HG02938 (cell line): ENCODE measurements around the gene CD38.

Source experiments
- ATAC-seq: cut with Tn5 transposase; IDR thresholded peaks from one replicate; pipeline ENCODE4 v1.9.1; 2021; ENCODE audit warnings: mild to moderate bottlenecking, moderate library complexity; ENCODE audit not compliant: unreplicated experiment

Gene CD38

DNA sequence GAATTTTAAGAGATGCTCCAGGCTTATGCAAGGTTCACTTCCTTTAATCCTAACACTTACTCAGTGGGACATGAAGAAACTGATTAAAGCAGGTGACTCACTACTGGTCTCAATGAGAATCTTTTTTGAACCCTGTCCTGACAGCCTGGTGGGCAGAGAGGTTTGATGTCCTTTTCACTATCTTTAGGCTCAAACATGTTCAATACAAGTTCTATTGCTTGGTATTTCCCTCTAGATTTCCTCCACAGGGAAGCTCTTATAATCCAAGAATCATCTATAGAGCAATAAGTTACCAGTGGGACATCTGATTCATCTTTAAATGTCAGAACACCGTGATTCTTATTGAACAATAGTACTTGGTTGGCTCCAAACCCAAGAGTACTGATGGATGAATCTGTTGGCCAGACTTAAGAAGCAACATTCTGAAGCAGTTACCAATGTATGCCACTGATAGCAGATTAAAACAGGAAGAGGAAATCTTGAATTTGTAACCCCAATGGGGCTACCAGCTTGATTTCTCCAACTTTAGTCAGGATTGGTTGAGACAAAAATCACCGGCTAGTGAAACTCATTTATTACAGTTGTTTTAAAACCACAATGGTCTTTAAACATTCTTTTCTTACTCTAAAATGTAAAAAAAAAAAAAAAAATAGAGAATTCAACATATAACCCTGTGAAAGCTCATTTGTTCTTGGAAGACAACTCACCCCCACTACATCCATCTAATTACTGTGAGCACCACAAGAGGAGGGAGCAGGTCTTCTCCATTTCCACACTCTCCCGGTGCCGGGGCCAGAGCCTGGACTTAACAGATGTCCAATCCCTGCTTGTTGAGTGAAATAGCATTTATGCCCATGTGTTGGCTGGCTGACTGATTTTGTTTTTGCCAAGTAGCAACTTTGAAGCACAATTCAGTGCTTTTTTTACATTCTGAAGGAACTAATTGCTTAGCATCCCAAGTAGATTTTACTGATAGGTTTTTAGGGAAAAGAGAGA lies 117.1 kb downstream of the CD38 start:
- ATAC-seq: no peak

DNA sequence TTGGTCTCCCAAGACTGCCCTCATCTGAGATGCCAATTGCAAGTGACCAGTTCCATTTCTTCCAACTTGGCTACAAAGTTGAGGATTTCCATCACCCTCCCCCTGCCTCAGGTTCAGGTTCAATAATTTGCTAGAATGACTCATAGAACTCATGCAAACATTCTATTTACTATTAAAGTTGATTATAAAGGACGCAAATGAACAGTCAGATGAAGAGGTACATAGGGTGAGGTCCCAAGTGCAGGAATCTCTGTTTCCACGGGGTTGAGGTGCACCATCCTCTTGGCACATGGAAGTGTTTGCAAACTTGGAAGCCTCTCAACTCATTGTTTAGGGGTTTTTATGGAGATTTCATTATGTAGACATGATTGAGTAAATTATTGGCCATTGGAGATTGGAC lies 119.4 kb downstream of the CD38 start:
- ATAC-seq: no peak

DNA sequence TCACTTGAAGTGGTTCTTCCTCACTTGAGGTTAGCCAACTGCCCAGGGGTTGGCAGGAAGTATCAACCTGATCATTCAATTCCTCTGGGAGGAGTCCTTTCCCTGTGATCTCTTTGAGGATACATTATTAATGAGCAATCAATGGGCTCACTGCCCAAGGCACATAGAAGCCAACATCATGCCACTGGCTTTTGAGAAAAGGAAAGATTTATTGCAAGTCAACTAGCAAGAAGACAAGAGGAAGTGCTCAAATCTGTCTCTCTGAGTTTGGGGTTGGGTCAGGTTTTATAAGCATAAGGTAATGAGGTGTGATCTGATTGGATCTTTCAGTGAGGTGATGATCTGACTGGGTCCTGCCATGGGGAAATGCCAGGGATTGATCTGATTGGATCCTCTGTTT lies 120.8 kb downstream of the CD38 start:
- ATAC-seq: no peak

DNA sequence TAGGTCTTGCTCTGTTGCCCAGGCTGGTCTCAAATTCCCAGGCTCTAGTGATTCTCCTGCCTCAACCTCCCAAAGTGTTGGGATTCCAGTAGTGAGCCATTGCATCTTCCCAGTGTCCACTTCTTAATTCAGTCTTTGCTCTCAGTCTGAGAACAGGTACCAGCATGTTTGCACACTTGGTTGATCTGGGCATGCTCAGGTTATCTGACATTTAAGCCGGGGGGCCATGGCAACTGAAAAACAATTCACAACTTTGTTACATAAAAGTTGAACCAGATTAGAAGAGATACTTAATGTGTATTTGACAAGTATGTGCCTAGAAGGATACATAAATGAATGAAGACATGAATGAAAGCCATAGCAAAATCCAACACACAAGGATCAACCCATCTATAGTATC lies 121.4 kb downstream of the CD38 start:
- no peak for ATAC-seq

DNA sequence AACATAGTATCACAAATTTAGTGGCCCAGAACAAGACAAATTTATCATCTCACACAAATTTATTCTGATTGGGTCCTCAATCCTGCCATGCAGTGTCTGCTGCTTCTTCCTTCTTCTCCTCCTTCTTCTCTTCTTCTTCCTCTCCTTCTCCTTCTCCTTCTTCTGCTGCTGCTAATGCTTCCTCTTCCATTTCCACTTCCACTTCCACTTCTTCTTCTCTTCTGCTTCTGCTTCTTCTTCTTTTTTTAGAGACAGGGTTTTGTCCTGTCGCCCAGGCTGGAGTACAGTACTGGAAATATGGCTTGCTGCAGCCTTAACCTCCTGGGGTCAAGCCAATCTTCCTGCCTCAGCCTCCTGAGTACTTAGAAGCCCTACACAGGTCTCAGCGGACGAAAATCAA lies 122.9 kb downstream of the CD38 start:
- ATAC-seq: no peak

- ATAC-seq: no peak
These were observed 123.9 kb downstream of the CD38 start for GRCh38 chr4:15901998-15902397.

- ATAC-seq: no peak
These were observed 124.6 kb downstream of the CD38 start for GRCh38 chr4:15902746-15903145.
